DND-41 (cell line): Measurements from ENCODE around the gene RBFOX1.

Experiments
- EZH2 ChIP-seq: IDR thresholded peaks from 3 replicates; pipeline ENCODE4 v1.6.1; 2012; ENCODE audit warnings: borderline replicate concordance, low read depth, mild to moderate bottlenecking, moderate library complexity, low read length, inconsistent platforms; ENCODE audit not compliant: severe bottlenecking
- TF ChIP-seq, protein P1 (sequence below): IDR thresholded peaks from 2 replicates; pipeline ENCODE4 v1.5.1; 2012; ENCODE audit warnings: borderline replicate concordance, low read length, moderate library complexity, mild to moderate bottlenecking; ENCODE audit not compliant: poor library complexity, severe bottlenecking; ENCODE audit errors: extremely low read depth

GRCh38 chr16:7716660-7717550 lies 384.3 kb downstream of the RBFOX1 start:
- TF ChIP-seq, protein P1, sequence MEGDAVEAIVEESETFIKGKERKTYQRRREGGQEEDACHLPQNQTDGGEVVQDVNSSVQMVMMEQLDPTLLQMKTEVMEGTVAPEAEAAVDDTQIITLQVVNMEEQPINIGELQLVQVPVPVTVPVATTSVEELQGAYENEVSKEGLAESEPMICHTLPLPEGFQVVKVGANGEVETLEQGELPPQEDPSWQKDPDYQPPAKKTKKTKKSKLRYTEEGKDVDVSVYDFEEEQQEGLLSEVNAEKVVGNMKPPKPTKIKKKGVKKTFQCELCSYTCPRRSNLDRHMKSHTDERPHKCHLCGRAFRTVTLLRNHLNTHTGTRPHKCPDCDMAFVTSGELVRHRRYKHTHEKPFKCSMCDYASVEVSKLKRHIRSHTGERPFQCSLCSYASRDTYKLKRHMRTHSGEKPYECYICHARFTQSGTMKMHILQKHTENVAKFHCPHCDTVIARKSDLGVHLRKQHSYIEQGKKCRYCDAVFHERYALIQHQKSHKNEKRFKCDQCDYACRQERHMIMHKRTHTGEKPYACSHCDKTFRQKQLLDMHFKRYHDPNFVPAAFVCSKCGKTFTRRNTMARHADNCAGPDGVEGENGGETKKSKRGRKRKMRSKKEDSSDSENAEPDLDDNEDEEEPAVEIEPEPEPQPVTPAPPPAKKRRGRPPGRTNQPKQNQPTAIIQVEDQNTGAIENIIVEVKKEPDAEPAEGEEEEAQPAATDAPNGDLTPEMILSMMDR, result no peak
- TF ChIP-seq EZH2, result no peak
